ENCODE results near the gene POU2F3.

The POU2F3 gene

GRCh38 chr11:120211522-120212258 is 28.2 kb upstream of the POU2F3 start:
- DNase-seq: no peak

- no peak for DNase-seq
These were observed 27.6 kb upstream of the POU2F3 start for GRCh38 chr11:120212259-120212878.

DNA sequence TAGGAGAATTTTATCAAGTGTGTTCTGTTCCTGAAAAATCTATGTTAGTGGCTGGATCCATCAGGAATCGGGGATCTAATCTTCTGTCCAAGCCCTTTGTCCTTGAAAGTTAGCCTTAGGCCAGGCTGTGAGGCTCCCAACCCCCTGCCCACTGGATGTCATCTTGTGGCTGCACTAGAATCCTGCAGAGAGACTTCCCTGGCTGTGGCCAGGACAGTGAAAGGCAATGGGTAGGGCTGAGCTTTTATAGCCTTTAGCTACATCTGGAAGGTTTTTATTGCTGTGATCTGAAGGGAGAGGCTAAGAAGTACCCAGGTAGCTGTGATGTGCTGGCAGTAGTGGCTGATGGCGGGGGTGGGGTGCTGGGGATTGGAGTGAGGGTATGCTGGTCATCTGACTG is 27.0 kb upstream of the POU2F3 start:
- no peak for DNase-seq

DNA sequence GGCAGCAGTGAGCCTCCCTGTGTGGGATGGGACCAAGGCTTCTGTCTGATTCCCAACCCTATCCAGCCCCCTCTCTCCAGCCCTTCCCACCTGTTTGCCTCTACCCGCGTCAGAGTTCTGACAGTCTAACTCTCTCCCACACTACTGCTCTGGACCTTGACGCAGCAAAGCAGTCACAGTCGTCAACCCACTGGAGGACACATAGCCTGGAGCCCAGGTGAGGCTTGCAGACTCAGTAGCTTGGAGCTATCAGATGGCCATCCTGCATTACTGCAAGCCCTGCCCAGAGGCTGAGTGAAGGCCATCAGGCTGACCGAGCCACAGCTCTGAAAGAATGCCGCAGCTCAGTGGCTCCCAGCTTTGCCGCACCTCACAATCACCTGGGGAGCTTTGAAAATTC is 25.4 kb upstream of the POU2F3 start:
- no peak for DNase-seq

DNA sequence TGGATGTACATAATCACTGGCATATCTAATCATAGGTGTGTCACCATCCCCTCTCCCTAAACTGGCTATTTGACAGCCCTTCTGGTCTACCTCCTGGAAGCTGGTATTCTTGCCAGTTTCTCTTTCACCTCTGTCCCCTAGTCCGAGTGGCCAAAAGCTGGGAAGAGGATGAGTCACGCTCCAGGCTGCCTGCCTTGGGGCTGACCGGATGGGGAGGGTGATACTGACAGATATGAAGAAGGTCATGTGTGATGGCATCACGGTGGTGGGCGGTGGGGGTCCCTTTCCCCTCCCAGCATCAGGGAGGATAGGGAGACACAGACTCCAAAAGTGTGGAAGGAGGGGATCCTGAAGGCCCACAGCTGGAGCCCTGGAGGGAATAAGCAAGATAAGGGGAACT is 24.3 kb upstream of the POU2F3 start:
- no peak for DNase-seq

GRCh38 chr11:120216426-120217102 is 23.4 kb upstream of the POU2F3 start:
- DNase-seq: no peak

DNA sequence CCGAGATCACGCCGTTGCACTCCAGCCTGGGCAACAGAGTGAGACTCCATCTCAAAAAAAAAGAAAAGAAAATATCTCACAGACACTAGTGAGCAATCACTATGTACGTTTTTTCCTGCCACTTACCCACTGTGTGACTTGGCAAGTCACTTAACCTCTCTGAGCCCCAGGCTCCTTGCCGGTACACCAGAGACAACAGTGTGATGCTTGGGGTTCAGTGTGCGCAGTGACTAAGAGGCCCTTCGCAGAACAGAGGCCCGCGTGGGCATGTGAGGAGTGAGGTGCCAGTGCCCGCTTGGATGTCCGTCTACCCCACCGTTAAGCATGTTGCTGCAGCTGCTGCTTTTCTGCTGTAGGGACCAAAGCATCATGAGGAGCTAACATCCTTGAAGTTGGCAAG is 22.4 kb upstream of the POU2F3 start:
- no peak for DNase-seq

DNA sequence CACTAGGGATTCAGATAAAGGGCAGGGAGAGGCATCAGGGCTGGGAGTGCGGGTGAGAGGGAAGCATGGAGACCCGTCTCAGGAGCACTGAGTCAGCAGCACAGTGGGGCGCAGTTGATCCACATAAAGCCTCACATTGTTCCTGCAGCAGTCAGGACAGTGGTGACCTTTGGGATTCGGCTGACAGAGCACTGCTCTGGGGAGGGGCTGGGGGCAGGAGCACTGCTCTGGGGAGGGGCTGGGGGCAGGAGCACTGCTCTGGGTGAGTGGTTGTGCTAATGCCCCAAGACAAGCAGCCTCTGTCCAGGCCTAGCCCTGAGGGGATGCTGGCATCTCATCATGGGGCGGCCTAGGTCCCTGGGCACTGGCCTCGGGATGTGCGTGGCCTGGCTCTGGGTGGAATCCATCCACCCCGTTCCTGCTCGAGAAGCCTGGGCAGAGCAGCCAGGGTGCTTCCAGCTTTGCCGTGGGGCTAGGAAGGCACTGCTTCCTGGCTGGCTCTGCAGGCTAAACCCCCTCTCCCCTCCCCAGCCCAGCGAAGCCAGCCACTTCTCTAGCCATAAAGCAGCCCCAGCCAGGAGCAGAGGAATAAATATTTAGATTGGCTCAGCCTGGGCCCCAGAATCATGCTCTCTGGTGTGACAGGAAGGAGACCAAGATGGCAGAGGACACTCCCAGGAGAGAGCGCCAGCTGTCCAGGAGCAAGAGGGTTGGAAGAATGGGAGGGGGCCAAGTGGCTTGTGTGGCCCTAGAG is 21.8 kb upstream of the POU2F3 start:
- no peak for DNase-seq

GRCh38 chr11:120218695-120219033 is 21.3 kb upstream of the POU2F3 start:
- DNase-seq: no peak

GRCh38 chr11:120219232-120219937 is 20.6 kb upstream of the POU2F3 start:
- no peak for DNase-seq

DNA sequence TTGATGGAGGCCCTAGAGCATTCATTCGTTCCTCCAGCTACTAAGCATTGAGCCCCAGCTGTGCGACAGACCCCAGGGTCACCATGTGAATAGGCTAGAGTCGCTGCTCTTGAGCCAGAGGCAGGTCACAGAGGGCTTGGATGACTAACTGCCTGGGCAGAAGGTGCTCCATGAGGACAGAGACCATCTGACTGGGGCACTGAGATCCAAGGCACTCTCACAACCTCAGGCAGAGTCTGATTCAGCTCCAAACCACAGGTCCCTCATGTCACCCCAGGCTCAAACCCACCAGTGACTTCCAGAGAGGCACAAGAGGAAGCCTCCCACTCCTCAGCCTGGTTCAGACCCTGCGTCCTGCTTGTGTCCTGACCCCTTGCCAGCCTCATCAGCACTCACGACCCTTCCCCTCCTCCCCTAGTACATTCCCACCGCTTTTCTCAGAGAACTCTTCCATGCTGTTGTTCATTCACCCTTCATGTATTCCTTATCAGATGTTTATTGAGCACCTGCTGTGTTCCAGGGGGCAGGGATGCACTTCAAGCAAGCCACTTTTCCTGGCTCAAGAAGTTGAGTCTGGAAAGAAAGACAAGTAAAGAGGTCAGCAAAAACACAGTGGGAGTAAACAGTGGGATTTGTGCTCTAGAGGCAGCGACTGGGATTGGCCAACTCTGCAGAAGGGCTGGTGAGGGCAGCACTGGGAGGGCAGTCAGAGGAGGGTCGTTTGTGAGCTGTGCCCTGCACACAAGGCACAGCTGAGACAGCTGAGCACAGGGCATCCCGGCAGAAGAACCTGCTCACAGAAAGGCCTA is 19.8 kb upstream of the POU2F3 start:
- no peak for DNase-seq

GRCh38 chr11:120220747-120221037 is 19.2 kb upstream of the POU2F3 start:
- no peak for DNase-seq

GRCh38 chr11:120221115-120221752 is 18.7 kb upstream of the POU2F3 start:
- DNase-seq: no peak

DNA sequence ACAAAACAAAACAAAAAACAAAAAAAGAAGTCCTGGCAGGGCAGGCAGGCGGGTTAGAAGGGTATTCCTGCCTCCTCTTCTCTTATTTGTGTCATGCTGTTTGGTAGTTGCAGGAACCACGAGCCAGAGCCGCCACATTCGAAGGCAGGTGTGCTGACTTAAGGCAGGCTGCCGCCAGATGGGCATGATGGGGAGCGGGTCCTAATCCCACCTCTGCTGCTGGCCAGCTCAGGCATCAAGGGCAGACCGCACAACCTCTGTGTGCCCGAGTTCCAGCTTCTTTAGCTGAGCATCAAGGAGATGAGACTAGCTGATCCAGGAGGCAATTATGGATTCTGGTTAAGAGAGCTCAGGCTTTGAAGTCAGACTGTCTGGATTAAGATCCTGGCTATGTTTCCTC is 17.0 kb upstream of the POU2F3 start:
- no peak for DNase-seq

GRCh38 chr11:120223793-120224192 is 16.1 kb upstream of the POU2F3 start:
- no peak for DNase-seq

- no peak for DNase-seq
These were observed 15.6 kb upstream of the POU2F3 start for GRCh38 chr11:120224361-120224760.

- no peak for DNase-seq
These were observed 14.7 kb upstream of the POU2F3 start for GRCh38 chr11:120224972-120225909.

GRCh38 chr11:120226242-120226641 is 13.7 kb upstream of the POU2F3 start:
- DNase-seq: no peak

DNA sequence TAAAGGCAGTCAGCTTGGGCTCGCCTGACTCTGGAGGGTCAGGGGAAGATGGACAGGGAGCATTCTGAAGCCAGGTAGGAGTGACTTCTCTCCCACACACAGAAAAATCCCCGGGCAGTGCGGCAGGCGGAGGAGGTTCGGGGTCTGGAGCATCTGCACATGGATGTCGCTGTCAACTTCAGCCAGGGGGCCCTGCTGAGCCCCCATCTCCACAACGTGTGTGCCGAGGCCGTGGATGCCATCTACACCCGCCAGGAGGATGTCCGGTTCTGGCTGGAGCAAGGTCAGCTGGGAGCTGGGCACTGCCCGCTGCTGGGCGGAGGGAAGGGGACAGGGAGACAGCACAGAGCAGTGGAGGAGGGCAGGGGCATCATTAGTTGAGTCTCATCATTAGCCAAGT is 13.2 kb upstream of the POU2F3 start:
- DNase-seq: no peak

DNA sequence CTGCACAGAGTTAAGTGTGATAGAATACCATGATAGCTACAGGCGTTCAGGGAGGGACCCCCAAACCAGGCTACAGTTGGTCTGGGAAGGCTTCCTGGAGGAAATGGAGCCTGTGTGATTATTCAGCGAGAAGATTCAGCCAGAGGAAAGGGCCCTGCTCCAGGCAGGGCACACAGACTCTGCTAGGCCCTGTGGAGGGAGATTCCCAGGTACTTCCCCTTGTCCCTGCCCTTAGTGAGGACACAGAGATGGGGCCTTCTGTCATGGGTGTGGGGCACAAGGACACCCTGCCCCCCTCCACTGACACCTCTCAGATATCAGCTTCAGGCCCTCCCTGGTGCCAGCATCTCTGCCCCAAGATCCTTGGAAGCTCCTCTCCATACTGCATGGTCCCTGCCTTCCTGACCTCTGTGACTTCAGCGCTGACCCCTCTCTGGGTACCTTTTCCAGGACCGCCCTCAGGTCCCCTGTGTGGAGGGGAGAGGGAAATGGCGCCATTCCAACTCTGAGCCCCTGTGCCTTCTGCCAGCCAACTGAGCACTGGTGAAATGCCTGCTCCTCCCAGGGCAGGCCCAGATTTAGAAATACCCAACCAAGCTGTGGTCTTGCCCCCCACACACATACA is 12.6 kb upstream of the POU2F3 start:
- DNase-seq: no peak

All from COR-L47 (cell line).